NB4 (cell line): ENCODE results near the gene LRRIQ1.
A peak's percentile ranks its signal among the peaks of the same experiment; 100 is the strongest.

Experiments used
- DNase-seq: peaks from one replicate; pipeline ENCODE4 v3.0.0; 2010; ENCODE audit warnings: low read depth
- H3K4me3 ChIP-seq: one replicate; pipeline ENCODE4 v1.5.1; 2011; ENCODE audit warnings: mild to moderate bottlenecking, low read depth, low read length, moderate library complexity
- CTCF ChIP-seq: IDR thresholded peaks from one replicate; pipeline ENCODE4 v1.5.1; 2012; ENCODE audit warnings: low read depth, low read length
- MYC ChIP-seq: IDR thresholded peaks from 2 replicates; pipeline ENCODE4 v1.6.1; 2011; ENCODE audit warnings: low read depth, low read length
- POLR2A ChIP-seq: IDR thresholded peaks from 2 replicates; pipeline ENCODE4 v1.6.1; 2011; ENCODE audit warnings: mild to moderate bottlenecking; ENCODE audit not compliant: insufficient read length; ENCODE audit errors: extremely low read depth
- TF ChIP-seq, protein P1 (sequence below): IDR thresholded peaks from 2 replicates; pipeline ENCODE4 v1.6.1; 2011; ENCODE audit warnings: low read depth, low read length

Gene LRRIQ1

GRCh38 chr12:85007836-85008235 lies 28.3 kb upstream of the LRRIQ1 start:
- DNase-seq = no peak
- TF ChIP-seq, protein P1, sequence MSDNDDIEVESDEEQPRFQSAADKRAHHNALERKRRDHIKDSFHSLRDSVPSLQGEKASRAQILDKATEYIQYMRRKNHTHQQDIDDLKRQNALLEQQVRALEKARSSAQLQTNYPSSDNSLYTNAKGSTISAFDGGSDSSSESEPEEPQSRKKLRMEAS = no peak
- TF ChIP-seq MYC = no peak
- H3K4me3 ChIP-seq = no peak overlapping the region

DNA sequence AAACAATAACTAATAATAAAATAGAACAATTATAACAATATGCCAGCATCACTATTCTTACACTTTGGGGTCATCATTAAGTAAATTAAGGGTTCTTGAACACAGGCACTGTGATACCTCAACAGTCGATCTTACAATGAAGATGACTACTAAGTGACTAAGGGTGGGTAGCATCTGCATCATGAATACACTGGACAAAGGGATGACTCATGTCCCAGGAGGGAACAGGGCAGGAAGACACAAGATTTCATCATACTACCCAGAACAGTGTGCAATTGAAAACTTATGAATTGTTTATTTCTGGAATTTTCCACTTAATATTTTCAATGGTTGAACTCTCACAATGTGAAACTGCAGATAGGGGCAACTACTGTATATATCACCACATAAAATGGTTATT lies 19.7 kb upstream of the LRRIQ1 start:
- H3K4me3 ChIP-seq = no peak overlapping the region
- DNase-seq = peak; percentile 90
- TF ChIP-seq MYC = no peak
- TF ChIP-seq, protein P1 = no peak
- no peak for TF ChIP-seq POLR2A
- no peak for TF ChIP-seq CTCF

- H3K4me3 ChIP-seq = no peak overlapping the region
- TF ChIP-seq MYC = no peak
- TF ChIP-seq, protein P1 = no peak
- no peak for TF ChIP-seq POLR2A
- TF ChIP-seq CTCF = no peak
- no peak for DNase-seq
These were observed 19.0 kb upstream of the LRRIQ1 start for GRCh38 chr12:85017133-85017532.

DNA sequence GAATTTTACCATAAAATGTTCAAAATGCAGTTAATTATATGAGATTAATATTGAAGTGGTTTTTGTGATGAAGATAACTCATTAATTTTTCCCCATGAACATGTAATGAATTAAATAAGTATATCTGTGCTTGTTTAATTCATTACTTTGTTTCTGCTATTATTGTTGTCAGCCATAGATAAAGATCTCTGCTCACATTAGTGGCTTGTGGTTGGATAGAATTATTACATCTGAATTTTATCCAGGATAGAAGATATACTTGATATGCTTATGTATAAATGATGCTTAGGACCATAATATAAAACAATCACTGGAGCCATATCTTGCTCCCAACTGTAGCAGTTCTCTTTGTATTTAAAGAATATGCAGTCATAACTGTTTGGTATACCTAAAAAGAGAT lies 18.5 kb upstream of the LRRIQ1 start:
- H3K4me3 ChIP-seq = no peak overlapping the region
- no peak for DNase-seq
- TF ChIP-seq CTCF (no peak), MYC (no peak), POLR2A (no peak)
- TF ChIP-seq, protein P1 = no peak

GRCh38 chr12:85018098-85018497 lies 18.1 kb upstream of the LRRIQ1 start:
- H3K4me3 ChIP-seq = no peak overlapping the region
- TF ChIP-seq CTCF (no peak), POLR2A (no peak), MYC (no peak)
- TF ChIP-seq, protein P1 = no peak
- DNase-seq = no peak

DNA sequence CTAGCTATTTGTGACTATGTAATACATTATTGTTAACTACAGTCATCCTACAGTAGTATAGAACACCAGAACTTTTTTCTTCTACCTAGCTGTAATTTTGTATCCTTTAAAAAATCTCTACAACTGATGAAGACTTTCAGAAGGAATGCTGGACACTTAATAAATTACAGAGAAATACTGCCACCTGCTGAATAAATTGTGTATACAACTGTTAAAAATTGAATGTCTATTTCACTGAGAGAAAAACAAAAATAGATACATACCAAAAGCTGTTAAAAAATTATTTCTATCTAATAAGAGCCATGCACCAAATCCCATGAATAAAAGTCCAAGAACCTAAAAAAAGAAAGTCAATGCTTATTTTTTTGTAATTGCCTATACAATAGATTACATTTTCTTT lies 6.7 kb upstream of the LRRIQ1 start:
- TF ChIP-seq, protein P1 = no peak
- TF ChIP-seq MYC (no peak), CTCF (no peak), POLR2A (no peak)
- peak; percentile 39 for DNase-seq
- no peak overlapping the region for H3K4me3 ChIP-seq
